Esophagus muscularis mucosa (tissue), 3 donors: Measurements from ENCODE around the gene AHI1.

Experiments
- CTCF ChIP-seq, 3 experiments: fragments of 200-600 bp in 2 of 3; fragments of 450-650 bp in 1 of 3; sonication (generic) in 2 of 3; IDR thresholded peaks; one replicate each; pipeline ENCODE4 v1.5.1; 2017 to 2019; ENCODE audit warnings: antibody characterized with exemption in 3 of 3, mild to moderate bottlenecking in 2 of 3, moderate library complexity in 1 of 3
- EP300 ChIP-seq: sonication (generic); formaldehyde crosslinking; IDR thresholded peaks from one replicate; pipeline ENCODE4 v1.6.1; 2017; ENCODE audit warnings: antibody characterized with exemption

GRCh38 chr6:135451617-135452190, 45.8 kb downstream of the AHI1 start:
- TF ChIP-seq CTCF (IDR thresholded peaks at IDR 0.05) (peak; percentile 44 to 72 (median 69)), EP300 (no peak)
